Activated T-cell treated with anti-CD3 and anti-CD28 coated beads, Interleukin-2, amount 50 U/mL, for 4 hours (primary cell): ENCODE results near the gene PIGQ. TPM values are rescaled to one million over a fixed set of nuclear protein-coding genes. Genes with fewer than 3 reads are reported as not detected.
"Not testable (repeated sequence)": the region's sequence is repeated elsewhere in the genome, so short reads cannot be mapped to it uniquely, and the experiment has no call there.

Experiments used
- ATAC-seq, 2 donors: fragments of 200-7000 bp; cut with Tn5 transposase; one replicate each; pipeline ENCODE4 v1.10.0; 2021
- DNase-seq: peaks from one replicate; pipeline ENCODE4 v3.0.0-alpha.2; 2020
- H3K27me3 Mint-ChIP-seq: one replicate; pipeline ENCODE4 v1.8.0; 2021; ENCODE audit warnings: low read depth, mixed read lengths
- H3K36me3 Mint-ChIP-seq: one replicate; pipeline ENCODE4 v1.8.0; 2022; ENCODE audit warnings: mixed read lengths; ENCODE audit not compliant: insufficient read depth
- H3K4me1 Mint-ChIP-seq: one replicate; pipeline ENCODE4 v1.8.0; 2021; ENCODE audit warnings: low read depth, mixed read lengths
- H3K4me3 Mint-ChIP-seq: one replicate; pipeline ENCODE4 v1.8.0; 2021; ENCODE audit warnings: mild to moderate bottlenecking, moderate library complexity, mixed read lengths
- H3K9me3 Mint-ChIP-seq: one replicate; pipeline ENCODE4 v1.8.0; 2021; ENCODE audit warnings: mixed read lengths
- total RNA-seq, 3 donors: library from RNA; stranded (reverse); gene quantifications; one replicate each; pipeline ENCODE4 v1.2.1, GENCODE V29; 2021

PIGQ gene
- total RNA-seq, 3 donors from 2014 or later: 45.0 to 47.8 (median 46.1) TPM

- ATAC-seq: no peak
- Mint-ChIP-seq H3K4me3 (peak overlapping the region; percentile 85), H3K4me1 (peaks cover 28% of the 10 kb centered on the region), H3K27me3 (no peaks in the 10 kb centered on the region), H3K9me3 (no peaks in the 10 kb centered on the region), H3K36me3 (peaks cover 3% of the 10 kb centered on the region)
- no peak for DNase-seq
Measured at GRCh38 chr16:590188-590814, 20.5 kb downstream of the PIGQ start.

- ATAC-seq: no peak
- DNase-seq: no peak
- Mint-ChIP-seq H3K4me3 (peak overlapping the region; percentile 85), H3K36me3 (peaks cover 3% of the 10 kb centered on the region), H3K9me3 (no peaks in the 10 kb centered on the region), H3K4me1 (peaks cover 28% of the 10 kb centered on the region), H3K27me3 (no peaks in the 10 kb centered on the region)
Measured at GRCh38 chr16:590815-591200, 21.0 kb downstream of the PIGQ start.

GRCh38 chr16:591231-591630, 21.5 kb downstream of the PIGQ start:
- ATAC-seq (no peak), DNase-seq (no peak)
- Mint-ChIP-seq H3K4me1 (peaks cover 30% of the 10 kb centered on the region), H3K4me3 (peak overlapping the region; percentile 85), H3K27me3 (no peaks in the 10 kb centered on the region), H3K9me3 (no peaks in the 10 kb centered on the region), H3K36me3 (peaks cover 3% of the 10 kb centered on the region)

GRCh38 chr16:591892-592517, 22.2 kb downstream of the PIGQ start:
- Mint-ChIP-seq H3K27me3 (no peaks in the 10 kb centered on the region), H3K4me1 (peaks cover 32% of the 10 kb centered on the region), H3K36me3 (peaks cover 5% of the 10 kb centered on the region), H3K4me3 (peak overlapping the region; percentile 85), H3K9me3 (no peaks in the 10 kb centered on the region)
- no peak for ATAC-seq
- DNase-seq: no peak

- no peak for DNase-seq
- no peaks in the 10 kb centered on the region for H3K27me3 Mint-ChIP-seq
- ATAC-seq: no peak
- peaks cover 30% of the 10 kb centered on the region for H3K4me1 Mint-ChIP-seq
- no peak overlapping the region for H3K4me3 Mint-ChIP-seq
- H3K9me3 Mint-ChIP-seq: no peaks in the 10 kb centered on the region
- peaks cover 5% of the 10 kb centered on the region for H3K36me3 Mint-ChIP-seq
Measured at GRCh38 chr16:592518-593306, 22.9 kb downstream of the PIGQ start.

GRCh38 chr16:593406-593805, 23.6 kb downstream of the PIGQ start:
- no peaks in the 10 kb centered on the region for H3K27me3 Mint-ChIP-seq
- peaks cover 30% of the 10 kb centered on the region for H3K4me1 Mint-ChIP-seq
- H3K36me3 Mint-ChIP-seq: peaks cover 5% of the 10 kb centered on the region
- H3K4me3 Mint-ChIP-seq: no peak overlapping the region
- DNase-seq (no peak), ATAC-seq (no peak)
- H3K9me3 Mint-ChIP-seq: no peaks in the 10 kb centered on the region

GRCh38 chr16:593807-594206, 24.0 kb downstream of the PIGQ start:
- ATAC-seq (no peak), DNase-seq (no peak)
- Mint-ChIP-seq H3K4me3 (no peak overlapping the region), H3K9me3 (no peaks in the 10 kb centered on the region), H3K36me3 (peaks cover 5% of the 10 kb centered on the region), H3K4me1 (peaks cover 28% of the 10 kb centered on the region), H3K27me3 (no peaks in the 10 kb centered on the region)

- Mint-ChIP-seq H3K4me1 (peaks cover 28% of the 10 kb centered on the region), H3K27me3 (no peaks in the 10 kb centered on the region), H3K4me3 (no peak overlapping the region), H3K9me3 (no peaks in the 10 kb centered on the region), H3K36me3 (peaks cover 5% of the 10 kb centered on the region)
- ATAC-seq (no peak), DNase-seq (no peak)
Measured at GRCh38 chr16:595094-595528, 25.3 kb downstream of the PIGQ start.

GRCh38 chr16:595942-596735, 26.4 kb downstream of the PIGQ start:
- Mint-ChIP-seq H3K4me1 (peaks cover 22% of the 10 kb centered on the region), H3K9me3 (no peaks in the 10 kb centered on the region), H3K27me3 (no peaks in the 10 kb centered on the region), H3K4me3 (no peak overlapping the region), H3K36me3 (peaks cover 7% of the 10 kb centered on the region)
- ATAC-seq (no peak), DNase-seq (no peak)

- ATAC-seq: no peak
- Mint-ChIP-seq H3K27me3 (no peaks in the 10 kb centered on the region), H3K9me3 (no peaks in the 10 kb centered on the region), H3K36me3 (peaks cover 7% of the 10 kb centered on the region), H3K4me3 (no peak overlapping the region), H3K4me1 (peaks cover 19% of the 10 kb centered on the region)
- DNase-seq: no peak
Measured at GRCh38 chr16:596736-597060, 26.9 kb downstream of the PIGQ start.

- not testable (repeated sequence) for H3K27me3 Mint-ChIP-seq, H3K4me3 Mint-ChIP-seq, ATAC-seq, DNase-seq, H3K9me3 Mint-ChIP-seq, H3K36me3 Mint-ChIP-seq
- peaks cover 13% of the 10 kb centered on the region for H3K4me1 Mint-ChIP-seq
Measured at GRCh38 chr16:597655-598054, 27.9 kb downstream of the PIGQ start.

- Mint-ChIP-seq H3K9me3 (no peaks in the 10 kb centered on the region), H3K27me3 (no peaks in the 10 kb centered on the region), H3K4me1 (peaks cover 10% of the 10 kb centered on the region), H3K36me3 (peaks cover 5% of the 10 kb centered on the region), H3K4me3 (no peak overlapping the region)
- ATAC-seq (no peak), DNase-seq (no peak)
Measured at GRCh38 chr16:598823-599739, 29.3 kb downstream of the PIGQ start.

GRCh38 chr16:600781-601180, 31.0 kb downstream of the PIGQ start:
- ATAC-seq (no peak), DNase-seq (no peak)
- H3K4me1 Mint-ChIP-seq: peaks cover 8% of the 10 kb centered on the region
- peaks cover 4% of the 10 kb centered on the region for H3K36me3 Mint-ChIP-seq
- H3K9me3 Mint-ChIP-seq: no peaks in the 10 kb centered on the region
- H3K27me3 Mint-ChIP-seq: no peaks in the 10 kb centered on the region
- H3K4me3 Mint-ChIP-seq: no peak overlapping the region
